Lung (tissue), 12 donors: ENCODE results near the gene PKD1. TPM values are rescaled to one million over a fixed set of nuclear protein-coding genes. Genes with fewer than 3 reads are reported as not detected.

Source experiments
- ATAC-seq: fragments of 200-7000 bp; cut with Tn5 transposase; one replicate; pipeline ENCODE4 v1.9.1; 2020; ENCODE audit warnings: moderate number of reproducible peaks; ENCODE audit not compliant: insufficient read depth, low FRiP score
- DNase-seq, 3 donors: peaks; one replicate each; pipeline ENCODE4 v3.0.0-alpha.2; 2013 to 2017
- H3K27ac ChIP-seq, 2 donors: one replicate each; pipeline ENCODE4 v1.5.1; 2013; ENCODE audit warnings: mild to moderate bottlenecking in 2 of 2, moderate library complexity in 2 of 2, control low read depth in 1 of 2, inconsistent platforms in 1 of 2, low read depth in 1 of 2, low read length in 1 of 2
- H3K27me3 ChIP-seq, 3 donors: one replicate each; pipeline ENCODE4 v1.5.1; 2013; ENCODE audit warnings: low read length in 2 of 3; ENCODE audit not compliant: control insufficient read depth in 3 of 3, insufficient read depth in 3 of 3
- H3K36me3 ChIP-seq, 4 donors: one replicate each; pipeline ENCODE4 v1.5.1; 2013; ENCODE audit warnings: low read length in 4 of 4, mild to moderate bottlenecking in 1 of 4, moderate library complexity in 1 of 4; ENCODE audit not compliant: control insufficient read depth in 4 of 4, insufficient read depth in 4 of 4
- H3K4me1 ChIP-seq, 5 donors: one replicate each; pipeline ENCODE4 v1.5.1; 2013; ENCODE audit warnings: low read length in 5 of 5, mild to moderate bottlenecking in 2 of 5, moderate library complexity in 1 of 5; ENCODE audit not compliant: control insufficient read depth in 5 of 5, insufficient read depth in 5 of 5
- H3K4me3 ChIP-seq: one replicate; pipeline ENCODE4 v1.5.1; 2013; ENCODE audit warnings: mild to moderate bottlenecking, control low read depth, moderate library complexity
- H3K9ac ChIP-seq, 2 donors: one replicate each; pipeline ENCODE4 v1.5.1; 2013; ENCODE audit warnings: low read length in 2 of 2, control low read depth in 1 of 2; ENCODE audit not compliant: insufficient read depth in 1 of 2
- H3K9me3 ChIP-seq, 4 donors: one replicate each; pipeline ENCODE4 v1.5.1; 2013; ENCODE audit warnings: low read length in 3 of 4, mild to moderate bottlenecking in 1 of 4, moderate library complexity in 1 of 4; ENCODE audit not compliant: control insufficient read depth in 4 of 4, insufficient read depth in 3 of 4
- CTCF ChIP-seq: IDR thresholded peaks from 2 replicates; pipeline ENCODE4 v1.5.1; 2012; ENCODE audit warnings: mild to moderate bottlenecking; ENCODE audit errors: control extremely low read depth, extremely low read depth
- WGBS, 2 donors: extraction: QIAGEN DNeasy Blood & Tissue Kit; methylation state at CpG; one replicate each; pipeline ENCODE4 v1.1.7; 2013; 5-methylcytosine and 5-hydroxymethylcytosine counted together
- polyA plus RNA-seq, 2 donors: library from polyadenylated mRNA; stranded (reverse); fragments of 200-250 nt; gene quantifications; one replicate each; pipeline ENCODE4 v1.2.1, GENCODE V29; 2013
- total RNA-seq, 2 donors: library from RNA; depleted of rRNA in 1 of 2; stranded (reverse); fragments of >200 nt in 1 of 2; gene quantifications; one replicate each; pipeline ENCODE4 v1.2.1, GENCODE V29; 2014 to 2021
- donor health status: control.
- donor health status: control.
- donor health status: Bipolar disorder and iron deficiency.
- donor health status: healthy.
- donor health status: DM: yes; HTN: yes; CAD: no.

The PKD1 gene
- total and polyA plus RNA-seq, 4 donors = 39.1 to 128 (median 64.6) TPM

GRCh38 chr16:2089706-2090480 is 45.8 kb downstream of the PKD1 start:
- no peak for TF ChIP-seq CTCF
- H3K9me3 ChIP-seq = peaks cover 0 to 1% (median 0%) of the 10 kb centered on the region in 4 donors
- no peak overlapping the region for H3K4me3 ChIP-seq
- WGBS, 2 donors = 91 to 94% methylated on average over 43 to 44 of the region's 44 CpGs
- ATAC-seq (no peak), DNase-seq (peak in 2 of 3 donors; percentile 11 to 25)
- no peaks in the 10 kb centered on the region for H3K27me3 ChIP-seq
- H3K36me3 ChIP-seq = peaks cover 5 to 88% (median 26%) of the 10 kb centered on the region in 4 donors
- H3K9ac ChIP-seq = no peak overlapping the region
- H3K27ac ChIP-seq = peak overlapping the region; percentile 38 to 40
- H3K4me1 ChIP-seq = peaks cover 0 to 8% (median 3%) of the 10 kb centered on the region in 5 donors

GRCh38 chr16:2088759-2089358 is 46.8 kb downstream of the PKD1 start:
- Histone ChIP-seq H3K9ac (no peak overlapping the region), H3K27ac (no peak overlapping the region), H3K36me3 (peaks cover 9 to 87% (median 25%) of the 10 kb centered on the region in 4 donors), H3K27me3 (no peaks in the 10 kb centered on the region), H3K9me3 (peaks cover 0 to 1% (median 0%) of the 10 kb centered on the region in 4 donors), H3K4me3 (no peak overlapping the region), H3K4me1 (peaks cover 0 to 11% (median 3%) of the 10 kb centered on the region in 5 donors)
- DNase-seq (peak in 2 of 3 donors; percentile 18 to 31), ATAC-seq (no peak)
- no peak for TF ChIP-seq CTCF
- 90 to 93% methylated on average over 20 of the region's 20 CpGs for WGBS, 2 donors

- H3K9me3 ChIP-seq = peaks cover 0 to 1% (median 0%) of the 10 kb centered on the region in 4 donors
- 93 to 94% methylated on average over 40 to 41 of the region's 41 CpGs for WGBS, 2 donors
- no peaks in the 10 kb centered on the region for H3K27me3 ChIP-seq
- H3K27ac ChIP-seq = no peak overlapping the region
- H3K36me3 ChIP-seq = peaks cover 4 to 84% (median 29%) of the 10 kb centered on the region in 4 donors
- no peak for TF ChIP-seq CTCF
- H3K4me1 ChIP-seq = peaks cover 0 to 20% (median 5%) of the 10 kb centered on the region in 5 donors
- ATAC-seq (no peak), DNase-seq (no peak)
- H3K4me3 ChIP-seq = no peak overlapping the region
- H3K9ac ChIP-seq = no peak overlapping the region
Observed at GRCh38 chr16:2087748-2088631, 47.7 kb downstream of the PKD1 start.
